ENCODE results near the gene FRY.

FRY gene

GRCh38 chr13:32125221-32125689 is 93.7 kb downstream of the FRY start:
- H3K4me2 ChIP-seq (ENCODE audit: low read depth, low read length, poor library complexity, severe bottlenecking) = no peak overlapping the region
- H4K20me1 ChIP-seq (ENCODE audit: insufficient read depth, low read length, poor library complexity, severe bottlenecking) = no peaks in the 10 kb centered on the region
- no peak overlapping the region for H2AFZ ChIP-seq (ENCODE audit: low read length)

GRCh38 chr13:32125751-32126150 is 94.2 kb downstream of the FRY start:
- no peak overlapping the region for H3K9ac ChIP-seq (ENCODE audit: low read depth, low read length, poor library complexity, severe bottlenecking)
- no peak for TF ChIP-seq EZH2phosphoT487 (IDR thresholded peaks at IDR 0.05; ENCODE audit: borderline replicate concordance)
- no peaks in the 10 kb centered on the region for H3K4me1 ChIP-seq (ENCODE audit: insufficient read depth, low read length, poor library complexity, severe bottlenecking)
- H3K27me3 ChIP-seq (ENCODE audit: insufficient read depth, low read length, poor library complexity, severe bottlenecking) = no peaks in the 10 kb centered on the region
- no peaks in the 10 kb centered on the region for H3K36me3 ChIP-seq (ENCODE audit: insufficient read depth, low read length)
- no peak overlapping the region for H2AFZ ChIP-seq (ENCODE audit: low read length)
- H3K9me2 ChIP-seq (replicated peaks; ENCODE audit: low read depth, low read length) = no peaks in the 10 kb centered on the region
- no peaks in the 10 kb centered on the region for H4K20me1 ChIP-seq (ENCODE audit: insufficient read depth, low read length, poor library complexity, severe bottlenecking)
- no peak overlapping the region for H3K4me3 ChIP-seq (ENCODE audit: low read length, poor library complexity, severe bottlenecking)
- no peak overlapping the region for H3K4me2 ChIP-seq (ENCODE audit: low read depth, low read length, poor library complexity, severe bottlenecking)
- H3K9me3 ChIP-seq (ENCODE audit: insufficient read depth, low read depth, low read length) = no peaks in the 10 kb centered on the region
- H3F3A ChIP-seq (ENCODE audit: low read depth) = no peaks in the 10 kb centered on the region
- H3K79me2 ChIP-seq (ENCODE audit: insufficient read depth, low read length) = no peaks in the 10 kb centered on the region

More at GRCh38 chr13:32125221-32125689, 93.7 kb downstream of the FRY start:
- Histone ChIP-seq H3F3A (ENCODE audit: low read depth) (no peaks in the 10 kb centered on the region), H3K4me1 (ENCODE audit: insufficient read depth, low read length, poor library complexity, severe bottlenecking) (no peaks in the 10 kb centered on the region), H3K9ac (ENCODE audit: low read depth, low read length, poor library complexity, severe bottlenecking) (no peak overlapping the region), H3K36me3 (ENCODE audit: insufficient read depth, low read length) (no peaks in the 10 kb centered on the region), H3K79me2 (ENCODE audit: insufficient read depth, low read length) (no peaks in the 10 kb centered on the region), H3K27me3 (ENCODE audit: insufficient read depth, low read length, poor library complexity, severe bottlenecking) (no peaks in the 10 kb centered on the region), H3K9me2 (replicated peaks; ENCODE audit: low read depth, low read length) (no peaks in the 10 kb centered on the region), H3K4me3 (ENCODE audit: low read length, poor library complexity, severe bottlenecking) (no peak overlapping the region), H3K9me3 (ENCODE audit: insufficient read depth, low read depth, low read length) (no peaks in the 10 kb centered on the region)
- TF ChIP-seq, protein P1, sequence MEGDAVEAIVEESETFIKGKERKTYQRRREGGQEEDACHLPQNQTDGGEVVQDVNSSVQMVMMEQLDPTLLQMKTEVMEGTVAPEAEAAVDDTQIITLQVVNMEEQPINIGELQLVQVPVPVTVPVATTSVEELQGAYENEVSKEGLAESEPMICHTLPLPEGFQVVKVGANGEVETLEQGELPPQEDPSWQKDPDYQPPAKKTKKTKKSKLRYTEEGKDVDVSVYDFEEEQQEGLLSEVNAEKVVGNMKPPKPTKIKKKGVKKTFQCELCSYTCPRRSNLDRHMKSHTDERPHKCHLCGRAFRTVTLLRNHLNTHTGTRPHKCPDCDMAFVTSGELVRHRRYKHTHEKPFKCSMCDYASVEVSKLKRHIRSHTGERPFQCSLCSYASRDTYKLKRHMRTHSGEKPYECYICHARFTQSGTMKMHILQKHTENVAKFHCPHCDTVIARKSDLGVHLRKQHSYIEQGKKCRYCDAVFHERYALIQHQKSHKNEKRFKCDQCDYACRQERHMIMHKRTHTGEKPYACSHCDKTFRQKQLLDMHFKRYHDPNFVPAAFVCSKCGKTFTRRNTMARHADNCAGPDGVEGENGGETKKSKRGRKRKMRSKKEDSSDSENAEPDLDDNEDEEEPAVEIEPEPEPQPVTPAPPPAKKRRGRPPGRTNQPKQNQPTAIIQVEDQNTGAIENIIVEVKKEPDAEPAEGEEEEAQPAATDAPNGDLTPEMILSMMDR (conservative IDR thresholded peaks at IDR 0.05; ENCODE audit: low read length) = no peak
- no peak for TF ChIP-seq EZH2phosphoT487 (IDR thresholded peaks at IDR 0.05; ENCODE audit: borderline replicate concordance)

GRCh38 chr13:32126278-32126677 is 94.7 kb downstream of the FRY start:
- no peaks in the 10 kb centered on the region for H3K79me2 ChIP-seq (ENCODE audit: insufficient read depth, low read length)
- no peaks in the 10 kb centered on the region for H3F3A ChIP-seq (ENCODE audit: low read depth)
- no peaks in the 10 kb centered on the region for H3K4me1 ChIP-seq (ENCODE audit: insufficient read depth, low read length, poor library complexity, severe bottlenecking)
- no peak overlapping the region for H3K4me2 ChIP-seq (ENCODE audit: low read depth, low read length, poor library complexity, severe bottlenecking)
- no peak overlapping the region for H3K9ac ChIP-seq (ENCODE audit: low read depth, low read length, poor library complexity, severe bottlenecking)
- TF ChIP-seq, protein P1 (conservative IDR thresholded peaks at IDR 0.05; ENCODE audit: low read length) = no peak
- TF ChIP-seq EZH2phosphoT487 (IDR thresholded peaks at IDR 0.05; ENCODE audit: borderline replicate concordance) = no peak
- H3K4me3 ChIP-seq (ENCODE audit: low read length, poor library complexity, severe bottlenecking) = no peak overlapping the region
- no peaks in the 10 kb centered on the region for H4K20me1 ChIP-seq (ENCODE audit: insufficient read depth, low read length, poor library complexity, severe bottlenecking)
- H3K36me3 ChIP-seq (ENCODE audit: insufficient read depth, low read length) = no peaks in the 10 kb centered on the region
- H3K9me3 ChIP-seq (ENCODE audit: insufficient read depth, low read depth, low read length) = no peaks in the 10 kb centered on the region
- H3K27me3 ChIP-seq (ENCODE audit: insufficient read depth, low read length, poor library complexity, severe bottlenecking) = no peaks in the 10 kb centered on the region
- no peaks in the 10 kb centered on the region for H3K9me2 ChIP-seq (replicated peaks; ENCODE audit: low read depth, low read length)
- H2AFZ ChIP-seq (ENCODE audit: low read length) = no peak overlapping the region

GRCh38 chr13:32126756-32127155 is 95.2 kb downstream of the FRY start:
- no peak overlapping the region for H3K4me2 ChIP-seq (ENCODE audit: low read depth, low read length, poor library complexity, severe bottlenecking)
- TF ChIP-seq EZH2phosphoT487 (IDR thresholded peaks at IDR 0.05; ENCODE audit: borderline replicate concordance) = no peak
- TF ChIP-seq, protein P1 (conservative IDR thresholded peaks at IDR 0.05; ENCODE audit: low read length) = no peak
- H2AFZ ChIP-seq (ENCODE audit: low read length) = no peak overlapping the region
- H4K20me1 ChIP-seq (ENCODE audit: insufficient read depth, low read length, poor library complexity, severe bottlenecking) = no peaks in the 10 kb centered on the region
- no peaks in the 10 kb centered on the region for H3K36me3 ChIP-seq (ENCODE audit: insufficient read depth, low read length)
- H3K27me3 ChIP-seq (ENCODE audit: insufficient read depth, low read length, poor library complexity, severe bottlenecking) = no peaks in the 10 kb centered on the region
- H3K4me1 ChIP-seq (ENCODE audit: insufficient read depth, low read length, poor library complexity, severe bottlenecking) = no peaks in the 10 kb centered on the region
- no peaks in the 10 kb centered on the region for H3K9me3 ChIP-seq (ENCODE audit: insufficient read depth, low read depth, low read length)
- no peaks in the 10 kb centered on the region for H3K79me2 ChIP-seq (ENCODE audit: insufficient read depth, low read length)
- H3K9me2 ChIP-seq (replicated peaks; ENCODE audit: low read depth, low read length) = no peaks in the 10 kb centered on the region
- no peaks in the 10 kb centered on the region for H3F3A ChIP-seq (ENCODE audit: low read depth)
- no peak overlapping the region for H3K9ac ChIP-seq (ENCODE audit: low read depth, low read length, poor library complexity, severe bottlenecking)
- no peak overlapping the region for H3K4me3 ChIP-seq (ENCODE audit: low read length, poor library complexity, severe bottlenecking)
